Left ventricle myocardium inferior (tissue), 1 donor: ENCODE measurements around the gene EXOC4. TPM values are rescaled to one million over a fixed set of nuclear protein-coding genes. Genes with fewer than 3 reads are reported as not detected.

Experiments
- DNase-seq: peaks from one replicate; pipeline ENCODE4 v3.0.0-alpha.2; 2020
- H3K27ac ChIP-seq: fragments of 200-600 bp; replicated peaks from 2 replicates; pipeline ENCODE4 v1.8.0; 2021
- H3K27me3 ChIP-seq: fragments of 200-600 bp; 2 replicates; pipeline ENCODE4 v1.8.0; 2021; ENCODE audit warnings: low read depth
- H3K36me3 ChIP-seq: fragments of 200-600 bp; 2 replicates; pipeline ENCODE4 v1.8.0; 2021
- H3K4me1 ChIP-seq: fragments of 200-600 bp; 2 replicates; pipeline ENCODE4 v1.8.0; 2021
- H3K4me3 ChIP-seq: fragments of 200-600 bp; 2 replicates; pipeline ENCODE4 v1.8.0; 2021; ENCODE audit warnings: mild to moderate bottlenecking, moderate library complexity
- H3K9me3 ChIP-seq: fragments of 200-600 bp; replicated peaks from 2 replicates; pipeline ENCODE4 v1.8.0; 2021
- intact Hi-C: fragments of 100-400 bp; cut with micrococcal nuclease; formaldehyde crosslinking; loops from one replicate; pipeline ENCODE4 v1.11.0; 2022
- total RNA-seq: library from RNA; stranded (reverse); fragmentation: NEBNext Ultra II Directional; extraction: Animal tissue kit (Norgen Biotek cat#: 25700); gene quantifications from one replicate; pipeline ENCODE4 v1.2.1, GENCODE V29; 2021
- TF ChIP-seq, protein P1 (sequence below): fragments of 200-600 bp; IDR thresholded peaks from 2 replicates; pipeline ENCODE4 v1.8.0; 2021; ENCODE audit warnings: antibody characterized with exemption, mild to moderate bottlenecking, borderline replicate concordance
- donor health status: DM: no; HTN: yes; CAD: no; lungs with severe emphysema.

EXOC4 gene
- total RNA-seq, 1 donor from 2014 or later = 33.8 TPM

DNA sequence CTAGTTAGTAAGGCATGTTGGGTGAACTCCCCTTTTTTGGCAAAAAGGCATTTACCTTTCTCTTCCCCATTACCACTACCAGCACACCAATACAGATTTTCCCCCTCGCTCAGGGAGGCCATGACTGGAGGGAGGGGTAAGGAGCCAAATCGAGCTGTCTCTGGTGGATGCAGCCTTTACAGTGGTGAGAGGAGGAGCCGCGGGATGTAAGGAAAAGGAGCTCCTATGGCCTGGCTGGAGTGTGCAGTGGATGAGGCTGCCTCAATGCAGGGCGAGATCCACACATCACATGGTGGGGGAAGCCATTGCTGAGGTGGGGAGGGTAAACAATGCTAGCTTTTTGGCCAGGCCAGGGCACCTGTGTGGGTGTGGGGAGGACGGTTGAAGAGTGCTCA, 416.2 kb downstream of the EXOC4 start:
- intact Hi-C loops = no loop called here
- no peak for DNase-seq
- no peaks in the 10 kb centered on the region for H3K4me1 ChIP-seq
- no peaks in the 10 kb centered on the region for H3K27me3 ChIP-seq
- TF ChIP-seq, protein P1, sequence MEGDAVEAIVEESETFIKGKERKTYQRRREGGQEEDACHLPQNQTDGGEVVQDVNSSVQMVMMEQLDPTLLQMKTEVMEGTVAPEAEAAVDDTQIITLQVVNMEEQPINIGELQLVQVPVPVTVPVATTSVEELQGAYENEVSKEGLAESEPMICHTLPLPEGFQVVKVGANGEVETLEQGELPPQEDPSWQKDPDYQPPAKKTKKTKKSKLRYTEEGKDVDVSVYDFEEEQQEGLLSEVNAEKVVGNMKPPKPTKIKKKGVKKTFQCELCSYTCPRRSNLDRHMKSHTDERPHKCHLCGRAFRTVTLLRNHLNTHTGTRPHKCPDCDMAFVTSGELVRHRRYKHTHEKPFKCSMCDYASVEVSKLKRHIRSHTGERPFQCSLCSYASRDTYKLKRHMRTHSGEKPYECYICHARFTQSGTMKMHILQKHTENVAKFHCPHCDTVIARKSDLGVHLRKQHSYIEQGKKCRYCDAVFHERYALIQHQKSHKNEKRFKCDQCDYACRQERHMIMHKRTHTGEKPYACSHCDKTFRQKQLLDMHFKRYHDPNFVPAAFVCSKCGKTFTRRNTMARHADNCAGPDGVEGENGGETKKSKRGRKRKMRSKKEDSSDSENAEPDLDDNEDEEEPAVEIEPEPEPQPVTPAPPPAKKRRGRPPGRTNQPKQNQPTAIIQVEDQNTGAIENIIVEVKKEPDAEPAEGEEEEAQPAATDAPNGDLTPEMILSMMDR = no peak
- no peaks in the 10 kb centered on the region for H3K36me3 ChIP-seq
- no peaks in the 10 kb centered on the region for H3K9me3 ChIP-seq
- no peak overlapping the region for H3K27ac ChIP-seq
- no peak overlapping the region for H3K4me3 ChIP-seq

DNA sequence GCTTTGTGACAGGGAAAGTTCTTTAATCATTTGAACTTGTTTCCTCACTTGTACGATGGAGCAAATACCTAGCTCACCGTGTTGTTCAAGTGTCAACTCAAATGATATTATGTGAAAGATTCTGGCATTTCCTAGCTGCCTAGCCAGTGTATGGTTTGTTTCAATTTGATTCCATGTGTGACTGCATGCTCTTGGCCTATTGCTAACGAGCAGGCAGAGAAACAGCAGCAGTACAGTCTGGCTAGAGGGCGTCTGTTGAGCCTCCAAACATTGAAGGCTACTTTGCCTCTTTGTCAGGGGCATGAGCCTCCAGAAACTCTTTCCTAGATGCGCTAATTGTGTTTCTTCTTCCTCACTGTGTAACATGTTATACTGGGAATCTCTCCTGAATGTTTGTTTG, 417.4 kb downstream of the EXOC4 start:
- H3K27me3 ChIP-seq = no peaks in the 10 kb centered on the region
- no peak overlapping the region for H3K27ac ChIP-seq
- TF ChIP-seq, protein P1 = no peak
- no peaks in the 10 kb centered on the region for H3K4me1 ChIP-seq
- H3K9me3 ChIP-seq = no peaks in the 10 kb centered on the region
- no peaks in the 10 kb centered on the region for H3K36me3 ChIP-seq
- H3K4me3 ChIP-seq = no peak overlapping the region
- DNase-seq = no peak
- intact Hi-C loops = no loop called here

DNA sequence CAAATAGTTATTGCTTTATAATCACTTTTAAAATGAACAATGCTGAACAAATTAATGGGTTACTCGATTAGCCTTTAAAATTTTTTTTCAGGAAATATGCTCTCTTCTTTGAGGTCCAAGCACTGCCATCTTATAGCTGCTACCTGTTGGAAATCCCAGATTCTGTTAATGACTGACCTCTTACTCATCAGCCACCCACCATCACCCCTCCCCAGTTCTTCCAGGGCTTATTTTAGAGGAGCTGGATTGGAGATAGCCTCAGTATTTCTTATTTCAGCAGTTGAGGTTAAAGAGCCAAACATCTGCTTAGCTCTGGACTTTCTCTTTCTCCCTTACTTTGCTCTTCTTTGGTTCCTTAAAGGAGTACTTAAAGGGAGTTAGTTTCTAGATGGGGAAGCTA, 420.0 kb downstream of the EXOC4 start:
- H3K27me3 ChIP-seq = no peaks in the 10 kb centered on the region
- TF ChIP-seq, protein P1 = no peak
- DNase-seq = no peak
- H3K9me3 ChIP-seq = no peaks in the 10 kb centered on the region
- no peak overlapping the region for H3K27ac ChIP-seq
- H3K36me3 ChIP-seq = no peaks in the 10 kb centered on the region
- H3K4me3 ChIP-seq = no peak overlapping the region
- intact Hi-C loops = no loop called here
- H3K4me1 ChIP-seq = no peaks in the 10 kb centered on the region

DNA sequence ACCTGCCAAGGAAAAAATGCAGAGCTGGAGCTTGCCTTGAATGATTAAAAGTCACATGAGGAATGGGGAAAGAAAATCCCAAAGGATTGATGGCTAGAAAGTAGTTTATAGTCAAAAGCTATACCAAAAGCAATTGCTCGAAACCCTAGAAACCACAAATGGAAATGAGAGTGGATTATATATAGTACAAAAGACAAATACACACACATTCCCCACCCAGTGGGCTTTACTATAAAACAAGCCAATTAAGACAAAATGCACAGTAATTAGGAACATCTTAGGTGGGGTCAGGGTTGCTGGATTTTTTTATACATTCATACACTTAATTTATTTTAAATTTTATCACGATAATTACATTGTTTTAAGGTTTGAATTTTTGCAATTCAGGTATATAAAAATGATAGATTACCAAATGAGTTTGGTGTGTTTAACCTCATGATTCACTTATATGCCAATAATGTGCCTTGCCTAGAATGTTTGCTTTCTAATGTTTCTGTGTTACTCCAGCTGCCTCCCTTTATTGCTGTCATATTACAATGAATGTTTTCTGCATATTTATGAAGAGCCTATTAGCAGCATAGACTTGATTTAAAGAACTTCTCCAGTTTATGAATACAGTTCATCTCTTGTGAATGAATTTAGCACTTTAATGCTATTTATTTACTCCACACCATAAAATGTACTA, 421.3 kb downstream of the EXOC4 start:
- TF ChIP-seq, protein P1 = no peak
- DNase-seq = no peak
- intact Hi-C loops = no loop called here
- H3K9me3 ChIP-seq = no peaks in the 10 kb centered on the region
- no peaks in the 10 kb centered on the region for H3K36me3 ChIP-seq
- no peak overlapping the region for H3K4me3 ChIP-seq
- no peaks in the 10 kb centered on the region for H3K4me1 ChIP-seq
- H3K27me3 ChIP-seq = no peaks in the 10 kb centered on the region
- H3K27ac ChIP-seq = no peak overlapping the region

DNA sequence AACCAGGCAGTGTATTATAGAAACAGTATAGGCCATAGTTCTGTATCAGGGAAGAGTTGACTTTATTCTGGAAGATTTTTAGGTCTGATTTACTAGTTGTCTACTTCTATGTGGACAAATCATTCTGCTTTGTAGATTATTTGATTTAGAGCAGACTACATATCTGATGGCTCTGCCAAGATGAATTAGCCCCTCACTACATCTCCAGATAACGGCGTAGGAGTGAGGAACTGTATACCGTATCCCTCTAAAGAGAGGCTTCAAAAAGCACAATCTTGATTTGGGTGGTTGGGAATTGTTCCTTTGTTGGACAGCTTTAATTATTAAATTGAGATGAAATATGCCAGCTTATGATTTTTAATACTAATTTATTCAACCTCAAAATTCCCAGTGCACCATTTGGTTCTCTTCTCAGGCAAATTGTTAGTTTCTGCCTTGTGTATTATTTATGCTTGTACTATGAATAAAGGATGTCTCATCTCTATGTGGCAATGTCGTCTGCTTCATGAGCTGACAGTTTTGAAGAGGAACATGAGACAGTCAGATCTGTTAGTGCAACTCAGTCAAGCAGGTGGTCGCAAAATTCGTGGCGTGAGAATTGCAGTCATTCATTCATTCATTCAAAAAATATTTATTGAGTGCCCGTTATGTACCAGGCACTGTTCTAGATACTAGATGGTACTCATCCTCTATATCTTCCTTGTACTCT, 422.8 kb downstream of the EXOC4 start:
- intact Hi-C loops = no loop called here
- no peaks in the 10 kb centered on the region for H3K4me1 ChIP-seq
- no peak overlapping the region for H3K27ac ChIP-seq
- DNase-seq = no peak
- H3K4me3 ChIP-seq = no peak overlapping the region
- no peaks in the 10 kb centered on the region for H3K9me3 ChIP-seq
- TF ChIP-seq, protein P1 = no peak
- no peaks in the 10 kb centered on the region for H3K36me3 ChIP-seq
- H3K27me3 ChIP-seq = no peaks in the 10 kb centered on the region
